Endothelial cell of hepatic sinusoid (primary cell): Measurements from ENCODE around the gene RYR3.

Experiments
- in situ Hi-C: cut with HindIII; loops from 2 replicates; pipeline ENCODE4 v1.10.0; 2017; ENCODE audit warnings: low sequenced_read_pairs

Gene RYR3

DNA sequence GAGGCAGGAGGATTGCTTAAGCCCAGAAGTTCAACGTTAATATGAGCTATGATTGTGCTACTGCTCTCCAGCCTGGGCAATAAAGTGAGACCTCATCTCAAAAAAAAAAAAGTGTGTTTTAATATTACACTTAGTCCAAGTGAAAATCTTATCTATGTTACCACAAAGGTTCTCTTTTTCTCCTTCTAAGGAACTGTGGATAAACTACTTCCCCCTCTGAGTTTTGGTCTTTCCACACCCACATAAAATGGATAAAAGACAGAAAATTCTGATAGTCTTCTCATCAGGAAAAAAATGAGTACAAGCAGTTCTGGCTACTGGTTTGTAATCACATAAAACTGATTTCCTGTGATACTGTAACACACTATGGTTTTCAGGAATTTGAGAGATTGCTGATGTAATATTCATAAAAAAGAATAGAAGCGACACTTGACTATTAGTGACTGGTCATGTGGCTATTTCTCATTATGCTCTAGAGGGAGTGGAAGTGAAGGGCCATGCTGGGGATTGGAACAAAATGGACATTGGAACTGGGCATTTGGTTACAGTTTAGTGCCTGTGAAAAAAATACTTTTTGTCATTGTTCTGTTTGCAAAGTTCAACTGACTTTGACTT, 68.2 kb downstream of the RYR3 start:
- in situ Hi-C loops = no loop called here

DNA sequence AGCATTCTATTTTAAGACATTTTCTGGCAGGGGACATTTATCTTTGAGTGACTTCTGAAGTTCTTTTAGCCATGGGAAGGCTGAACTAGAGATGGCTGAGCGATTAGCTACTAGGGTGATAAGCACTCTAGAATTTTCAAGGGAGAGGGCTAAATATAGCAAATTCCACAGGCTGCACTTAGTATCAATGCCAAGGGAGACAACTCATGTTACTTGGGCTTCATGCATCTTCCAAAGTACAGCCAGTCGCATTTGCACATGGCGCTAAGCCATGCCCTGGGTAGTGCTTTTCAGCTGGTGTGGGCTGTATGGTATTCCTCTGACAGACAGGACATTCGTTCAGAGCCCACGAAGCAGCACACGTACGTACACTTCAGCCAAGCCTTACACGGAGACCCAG, 69.6 kb downstream of the RYR3 start:
- in situ Hi-C loops = loop anchor here (5.0 kb wide), 1 partner anchor 42 kb away; no protein-coding TSS in a partner anchor

GRCh38 chr15:33382491-33382890, 71.7 kb downstream of the RYR3 start:
- in situ Hi-C loops = loop anchor here (5.0 kb wide), 1 partner anchor 40 kb away; no protein-coding TSS in a partner anchor

- in situ Hi-C loops = loop anchor here (5.0 kb wide), 1 partner anchor 38 kb away; no protein-coding TSS in a partner anchor
Observed at GRCh38 chr15:33384307-33384706, 73.5 kb downstream of the RYR3 start.

- in situ Hi-C loops = no loop called here
Observed at GRCh38 chr15:33392453-33392852, 81.7 kb downstream of the RYR3 start.

DNA sequence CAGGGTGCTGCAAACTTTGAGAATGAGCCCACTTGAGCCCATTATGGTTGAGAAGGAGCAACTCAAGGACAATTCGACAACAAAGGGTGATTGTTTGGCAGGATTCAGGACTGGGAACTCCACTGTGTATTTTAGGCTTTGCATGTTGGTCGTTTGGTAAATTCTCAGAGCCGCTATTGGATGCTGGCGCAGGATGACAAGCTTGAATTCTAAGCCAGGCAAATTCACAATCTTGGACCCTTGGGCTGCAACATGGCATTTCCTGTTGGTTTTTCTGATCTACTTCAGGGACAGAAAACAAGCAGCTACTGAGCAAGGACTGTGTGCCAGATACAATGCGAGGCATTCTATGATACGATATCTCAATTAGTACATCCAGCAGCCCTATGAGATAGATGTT, 82.8 kb downstream of the RYR3 start:
- in situ Hi-C loops = no loop called here

DNA sequence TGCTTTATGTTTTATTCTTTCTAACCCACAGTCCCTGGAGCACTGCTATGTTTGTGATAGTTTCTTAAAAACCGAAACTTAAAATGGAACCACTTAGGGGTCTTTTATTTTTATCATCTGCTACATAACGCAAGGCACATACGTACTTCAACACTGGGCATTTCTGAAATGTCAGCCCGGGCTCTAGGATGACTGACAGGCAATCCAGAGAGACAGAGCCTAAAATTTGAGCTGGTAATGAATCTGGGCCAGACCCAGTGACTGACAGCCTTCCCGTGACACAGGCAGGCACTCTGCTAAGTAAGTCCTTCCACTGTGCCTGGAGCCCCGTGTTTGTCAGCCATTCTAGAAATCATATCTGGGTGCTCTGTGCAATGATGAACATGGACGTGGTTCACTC, 84.6 kb downstream of the RYR3 start:
- in situ Hi-C loops = no loop called here

DNA sequence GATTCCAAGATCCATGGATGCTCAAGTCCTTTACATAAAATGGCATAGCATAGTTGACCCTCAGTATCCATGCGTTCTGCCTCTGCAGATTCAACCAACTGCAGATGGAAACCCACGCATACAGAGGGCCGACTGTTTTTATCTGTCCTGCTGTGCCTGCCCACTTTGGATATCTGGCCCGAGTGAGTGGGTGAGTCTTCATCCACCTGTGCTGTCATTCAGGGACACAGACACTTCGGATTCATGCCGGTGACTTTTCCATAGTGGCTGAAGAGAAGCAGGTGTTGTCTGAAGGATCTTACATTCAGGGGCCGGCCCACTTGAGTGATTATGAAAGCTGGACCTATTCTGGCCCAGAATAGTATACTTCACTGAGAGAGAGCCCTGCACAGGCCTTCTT, 85.1 kb downstream of the RYR3 start:
- in situ Hi-C loops = no loop called here

- in situ Hi-C loops = no loop called here
Observed at GRCh38 chr15:33396475-33396874, 85.7 kb downstream of the RYR3 start.

- in situ Hi-C loops = no loop called here
Observed at GRCh38 chr15:33398555-33398954, 87.8 kb downstream of the RYR3 start.

DNA sequence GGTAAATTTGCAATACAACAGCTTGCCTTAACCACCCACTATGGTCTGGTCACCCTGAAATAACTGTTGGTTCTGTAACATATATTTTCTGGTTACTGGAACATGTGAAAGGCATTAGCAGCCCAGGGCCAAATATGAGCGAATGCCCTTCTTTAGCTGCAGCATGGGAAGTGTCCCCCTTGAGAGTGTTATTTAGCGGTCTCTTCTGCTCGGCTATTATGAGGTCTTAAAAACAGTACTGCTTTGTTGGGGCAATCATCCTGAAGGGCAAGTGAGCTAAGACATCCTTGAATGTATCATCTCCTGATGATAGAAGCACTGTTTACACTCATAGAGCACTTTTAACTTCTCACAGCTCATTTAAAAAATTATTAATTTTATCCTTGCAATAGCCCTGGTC, 90.2 kb downstream of the RYR3 start:
- in situ Hi-C loops = no loop called here

DNA sequence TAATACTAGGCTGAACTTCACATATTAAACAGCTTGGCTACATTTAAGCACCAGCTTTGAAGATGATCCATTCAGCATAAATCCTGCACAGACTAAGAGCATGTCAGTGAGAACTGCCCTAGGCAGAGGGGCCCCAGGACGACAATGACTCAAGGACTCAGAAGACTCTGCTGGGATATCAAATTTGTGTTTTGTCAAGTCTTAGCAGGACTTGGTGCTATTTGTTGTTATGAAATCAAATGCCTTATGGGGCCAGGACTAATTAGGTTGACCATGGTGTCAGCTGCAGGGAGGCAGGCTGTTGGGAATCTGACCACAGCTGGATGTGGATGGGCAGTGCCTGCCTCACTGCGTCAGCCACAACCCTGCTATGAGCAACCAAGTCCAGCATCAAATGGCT, 91.8 kb downstream of the RYR3 start:
- in situ Hi-C loops = no loop called here

- in situ Hi-C loops = no loop called here
Observed at GRCh38 chr15:33405096-33405495, 94.3 kb downstream of the RYR3 start.

GRCh38 chr15:33411596-33412540, 101.1 kb downstream of the RYR3 start:
- in situ Hi-C loops = no loop called here

- in situ Hi-C loops = loop anchor here (5.0 kb wide), 1 partner anchor 37 kb away; no protein-coding TSS in a partner anchor
Observed at GRCh38 chr15:33419701-33420100, 108.9 kb downstream of the RYR3 start.

GRCh38 chr15:33424025-33424424, 113.3 kb downstream of the RYR3 start:
- in situ Hi-C loops = loop anchor here (5.0 kb wide), 1 partner anchor 42 kb away; no protein-coding TSS in a partner anchor

DNA sequence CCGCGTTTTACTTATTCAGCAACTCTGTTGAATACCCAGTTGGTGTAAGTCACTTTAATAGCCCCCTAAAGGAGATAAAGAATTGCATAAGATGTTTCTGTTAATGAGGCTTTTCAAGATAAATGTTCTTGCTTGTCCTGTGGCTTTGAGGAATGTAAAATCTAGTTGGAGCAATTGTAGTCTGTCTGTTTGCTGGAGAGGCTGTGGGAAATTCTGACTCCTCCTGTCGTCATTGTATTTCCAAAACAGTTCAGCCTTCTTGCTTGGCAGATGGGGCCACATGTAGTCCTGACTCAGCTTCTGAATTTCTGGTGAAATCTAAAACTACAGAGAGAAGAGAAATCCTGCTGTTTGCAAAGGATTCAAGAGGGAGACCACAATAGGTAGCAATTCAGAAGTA, 114.4 kb downstream of the RYR3 start:
- in situ Hi-C loops = no loop called here

- in situ Hi-C loops = no loop called here
Observed at GRCh38 chr15:33430577-33430976, 119.8 kb downstream of the RYR3 start.

DNA sequence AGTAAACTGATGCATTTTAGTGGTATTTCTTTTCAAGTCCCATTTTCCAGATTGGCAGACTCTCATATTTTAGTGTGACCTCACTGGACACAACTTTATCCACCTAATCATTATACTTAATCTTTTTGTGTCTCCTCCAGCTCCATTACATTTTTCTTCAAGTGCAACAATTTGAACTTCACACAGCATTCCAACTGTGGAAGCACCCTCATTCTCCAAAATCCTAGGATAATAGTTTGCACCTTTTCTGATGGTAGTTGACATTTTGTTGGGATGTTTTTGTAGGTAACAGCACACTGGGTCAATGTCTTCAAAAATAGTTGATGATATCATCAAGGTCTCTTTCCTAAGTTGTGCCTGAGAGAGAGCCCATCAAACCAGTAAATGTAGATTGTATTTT, 123.1 kb downstream of the RYR3 start:
- in situ Hi-C loops = no loop called here

- in situ Hi-C loops = no loop called here
Observed at GRCh38 chr15:33438396-33438795, 127.6 kb downstream of the RYR3 start.

- in situ Hi-C loops = no loop called here
Observed at GRCh38 chr15:33440900-33441299, 130.1 kb downstream of the RYR3 start.

DNA sequence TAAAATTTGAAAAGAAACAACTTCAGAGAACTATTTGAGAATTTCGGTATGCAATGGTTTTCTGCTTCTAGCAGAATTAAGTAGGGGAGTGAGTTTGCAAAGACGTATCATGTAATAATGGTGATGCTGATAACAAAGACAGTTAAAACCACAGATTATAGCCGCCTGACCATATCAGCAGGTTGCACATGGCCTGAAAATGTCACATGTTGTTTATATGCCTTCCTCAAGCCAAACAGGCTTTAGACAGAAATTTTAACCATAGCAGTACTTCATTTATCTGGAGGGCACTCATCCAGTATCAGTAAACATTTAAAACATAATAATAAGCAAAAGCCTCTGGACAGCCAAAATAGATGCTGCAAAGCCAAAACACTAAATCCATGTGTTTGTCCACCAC, 131.7 kb downstream of the RYR3 start:
- in situ Hi-C loops = no loop called here
